ENCODE data around the gene HEBP1. TPM values are rescaled to one million over a fixed set of nuclear protein-coding genes. Genes with fewer than 3 reads are reported as not detected.

The HEBP1 gene
- total RNA-seq, 6 donors from 2014 or later = 25.1 to 70.9 (median 63.7) TPM

DNA sequence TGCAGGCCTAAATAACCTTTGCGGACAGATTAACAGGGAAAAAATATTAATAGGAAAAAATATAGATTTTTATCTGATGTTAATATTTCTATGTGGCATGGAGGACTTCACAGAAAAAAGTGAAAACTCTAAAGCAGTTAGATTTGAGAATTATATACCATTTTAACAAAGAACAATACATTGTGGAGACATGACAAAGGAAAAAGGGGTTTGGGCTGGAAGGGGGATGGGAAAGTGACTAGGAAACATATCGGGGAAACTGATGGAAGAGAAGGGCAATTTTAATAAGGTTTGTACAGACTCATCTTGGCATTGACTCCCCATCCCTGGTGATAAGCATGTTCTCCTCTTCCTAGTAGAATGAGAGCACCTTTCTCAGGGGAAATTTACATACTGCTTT lies 27.0 kb downstream of the HEBP1 start:
- WGBS, 2 donors = 87 to 99% methylated on average over 2 of the region's 2 CpGs
- peaks cover 0 to 7% (median 3%) of the 10 kb centered on the region in 4 donors for H3K9me3 ChIP-seq
- DNase-seq (no peak), ATAC-seq (ENCODE audit: low FRiP score in 2 of 2) (no peak)
- TF ChIP-seq POLR2A (IDR thresholded peaks at IDR 0.05) = no peak
- TF ChIP-seq, protein P1, sequence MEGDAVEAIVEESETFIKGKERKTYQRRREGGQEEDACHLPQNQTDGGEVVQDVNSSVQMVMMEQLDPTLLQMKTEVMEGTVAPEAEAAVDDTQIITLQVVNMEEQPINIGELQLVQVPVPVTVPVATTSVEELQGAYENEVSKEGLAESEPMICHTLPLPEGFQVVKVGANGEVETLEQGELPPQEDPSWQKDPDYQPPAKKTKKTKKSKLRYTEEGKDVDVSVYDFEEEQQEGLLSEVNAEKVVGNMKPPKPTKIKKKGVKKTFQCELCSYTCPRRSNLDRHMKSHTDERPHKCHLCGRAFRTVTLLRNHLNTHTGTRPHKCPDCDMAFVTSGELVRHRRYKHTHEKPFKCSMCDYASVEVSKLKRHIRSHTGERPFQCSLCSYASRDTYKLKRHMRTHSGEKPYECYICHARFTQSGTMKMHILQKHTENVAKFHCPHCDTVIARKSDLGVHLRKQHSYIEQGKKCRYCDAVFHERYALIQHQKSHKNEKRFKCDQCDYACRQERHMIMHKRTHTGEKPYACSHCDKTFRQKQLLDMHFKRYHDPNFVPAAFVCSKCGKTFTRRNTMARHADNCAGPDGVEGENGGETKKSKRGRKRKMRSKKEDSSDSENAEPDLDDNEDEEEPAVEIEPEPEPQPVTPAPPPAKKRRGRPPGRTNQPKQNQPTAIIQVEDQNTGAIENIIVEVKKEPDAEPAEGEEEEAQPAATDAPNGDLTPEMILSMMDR (IDR thresholded peaks at IDR 0.05) = no peak
- TF ChIP-seq EP300 (IDR thresholded peaks at IDR 0.05) = no peak
- TF ChIP-seq POLR2AphosphoS5 (IDR thresholded peaks at IDR 0.05) = no peak
- H3K27me3 ChIP-seq = no peaks in the 10 kb centered on the region
- no peaks in the 10 kb centered on the region for H3K4me1 ChIP-seq
- no peak overlapping the region for H3K27ac ChIP-seq
- no peak overlapping the region for H3K4me3 ChIP-seq
- peaks cover 5 to 73% (median 23%) of the 10 kb centered on the region in 4 donors for H3K36me3 ChIP-seq

DNA sequence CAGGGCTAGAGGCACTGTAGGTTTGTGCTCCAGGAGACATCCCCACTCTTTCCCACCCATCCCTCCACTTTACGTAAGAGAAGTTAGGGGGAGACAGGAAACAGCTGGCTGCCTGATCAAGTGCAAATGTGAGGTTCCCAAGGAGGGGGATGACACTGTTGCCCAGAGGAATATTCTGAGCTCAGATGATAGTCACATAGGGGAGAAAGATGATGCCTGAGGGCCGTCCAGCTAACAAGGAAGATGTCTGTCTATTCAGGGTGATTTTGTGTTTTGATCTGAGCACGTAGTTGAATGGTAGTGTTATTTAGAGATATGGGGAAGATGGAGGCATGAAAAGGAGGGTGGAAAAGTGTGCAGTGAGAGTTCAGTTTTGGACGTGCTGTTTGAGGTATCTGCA lies 34.2 kb downstream of the HEBP1 start:
- Histone ChIP-seq H3K27me3 (no peaks in the 10 kb centered on the region), H3K4me3 (no peak overlapping the region), H3K9me3 (no peaks in the 10 kb centered on the region), H3K27ac (no peak overlapping the region), H3K4me1 (no peaks in the 10 kb centered on the region), H3K36me3 (peaks cover 0 to 22% (median 0%) of the 10 kb centered on the region in 4 donors)
- DNase-seq (no peak), ATAC-seq (ENCODE audit: low FRiP score in 2 of 2) (no peak)
- TF ChIP-seq, protein P1 (IDR thresholded peaks at IDR 0.05) = no peak
- TF ChIP-seq POLR2A (IDR thresholded peaks at IDR 0.05) (no peak), EP300 (IDR thresholded peaks at IDR 0.05) (no peak), POLR2AphosphoS5 (IDR thresholded peaks at IDR 0.05) (no peak)
- WGBS, 2 donors = 73 to 78% methylated on average over 4 of the region's 4 CpGs

DNA sequence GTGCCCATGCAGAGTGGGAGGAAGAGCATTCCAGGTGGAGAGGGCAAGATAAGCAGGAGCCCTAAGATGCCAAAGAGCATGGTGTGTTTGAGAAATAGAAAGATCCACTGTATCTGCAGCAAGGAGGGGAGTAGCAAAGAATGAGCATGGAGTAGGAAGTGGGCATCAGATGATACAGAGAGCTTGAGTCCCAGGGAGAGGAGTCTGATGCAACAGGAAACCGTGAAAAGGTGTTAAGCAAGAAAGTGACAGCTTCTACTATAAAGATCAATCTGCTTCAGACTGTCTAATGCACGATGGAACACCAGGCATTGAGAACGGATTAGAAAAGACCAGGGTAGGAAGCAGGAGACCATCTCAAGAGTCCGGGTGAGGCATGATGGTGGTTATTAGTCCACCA lies 35.8 kb downstream of the HEBP1 start:
- Histone ChIP-seq H3K9me3 (no peaks in the 10 kb centered on the region), H3K27ac (no peak overlapping the region), H3K4me1 (no peaks in the 10 kb centered on the region), H3K36me3 (peaks cover 0 to 10% (median 0%) of the 10 kb centered on the region in 4 donors), H3K27me3 (no peaks in the 10 kb centered on the region), H3K4me3 (no peak overlapping the region)
- 71 to 84% methylated on average over 4 of the region's 4 CpGs for WGBS, 2 donors
- TF ChIP-seq EP300 (IDR thresholded peaks at IDR 0.05) (no peak), POLR2A (IDR thresholded peaks at IDR 0.05) (no peak), POLR2AphosphoS5 (IDR thresholded peaks at IDR 0.05) (no peak)
- TF ChIP-seq, protein P1 (IDR thresholded peaks at IDR 0.05) = no peak
- no peak for ATAC-seq (ENCODE audit: low FRiP score in 2 of 2)
- DNase-seq = no peak

DNA sequence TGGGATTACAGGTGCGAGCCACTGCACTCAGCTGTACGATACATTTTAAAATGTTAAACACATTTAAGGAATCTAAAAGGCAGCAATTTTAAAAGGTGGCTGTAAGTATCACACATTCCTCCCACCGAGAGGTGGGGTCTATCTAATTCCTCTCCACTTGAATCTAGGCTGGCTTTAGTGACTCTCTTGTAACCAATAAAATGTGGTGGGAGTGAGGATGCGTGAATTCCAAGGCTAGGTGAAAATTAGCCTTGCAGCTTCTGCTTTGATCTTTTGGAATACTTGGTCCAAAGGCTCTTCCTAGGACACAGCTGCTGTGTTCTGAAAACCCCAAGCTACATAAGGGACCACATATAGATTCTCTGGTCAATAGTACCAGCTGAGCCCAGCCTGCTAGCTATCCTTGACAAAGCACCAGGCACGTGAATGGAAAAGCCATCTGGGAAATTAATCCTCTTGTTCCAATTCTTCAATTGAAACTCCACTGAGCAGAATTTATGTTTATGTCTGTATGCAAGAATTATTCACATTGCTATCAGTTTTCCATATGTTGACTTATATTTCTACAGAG lies 39.3 kb downstream of the HEBP1 start:
- H3K4me1 ChIP-seq = no peaks in the 10 kb centered on the region
- H3K27ac ChIP-seq = no peak overlapping the region
- TF ChIP-seq EP300 (IDR thresholded peaks at IDR 0.05) = no peak
- no peak for TF ChIP-seq POLR2AphosphoS5 (IDR thresholded peaks at IDR 0.05)
- TF ChIP-seq POLR2A (IDR thresholded peaks at IDR 0.05) = no peak
- TF ChIP-seq, protein P1 (IDR thresholded peaks at IDR 0.05) = no peak
- DNase-seq (no peak), ATAC-seq (ENCODE audit: low FRiP score in 2 of 2) (no peak)
- 81 to 94% methylated on average over 5 of the region's 5 CpGs for WGBS, 2 donors
- H3K4me3 ChIP-seq = no peak overlapping the region
- no peaks in the 10 kb centered on the region for H3K27me3 ChIP-seq
- H3K36me3 ChIP-seq = no peaks in the 10 kb centered on the region
- no peaks in the 10 kb centered on the region for H3K9me3 ChIP-seq

DNA sequence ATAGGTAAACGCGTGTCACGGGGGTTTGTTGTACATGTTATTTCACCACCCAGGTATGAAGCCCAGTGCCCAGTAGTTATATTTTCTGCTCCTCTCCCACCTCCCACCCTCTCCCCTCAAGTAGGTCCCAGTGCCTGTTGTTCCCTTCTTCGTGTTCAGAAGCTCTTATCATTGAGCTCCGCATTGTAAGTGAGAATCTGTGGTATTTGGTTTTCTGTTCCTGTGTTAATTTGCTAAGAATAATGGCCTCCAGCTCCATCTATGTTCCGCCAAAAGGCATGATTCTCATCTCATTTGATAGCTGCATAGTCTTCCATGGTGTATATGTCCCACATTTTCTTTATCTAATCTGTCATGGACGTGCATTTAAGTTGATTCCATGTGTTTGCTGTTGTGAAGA lies 41.2 kb downstream of the HEBP1 start:
- no peak for DNase-seq
- no peaks in the 10 kb centered on the region for H3K36me3 ChIP-seq
- no peaks in the 10 kb centered on the region for H3K9me3 ChIP-seq
- H3K4me3 ChIP-seq = no peak overlapping the region
- no peaks in the 10 kb centered on the region for H3K27me3 ChIP-seq
- ATAC-seq (ENCODE audit: low FRiP score in 2 of 2) = no peak
- 74% methylated on average over 7 of the region's 7 CpGs for WGBS, 2 donors
- H3K27ac ChIP-seq = no peak overlapping the region
- H3K4me1 ChIP-seq = no peaks in the 10 kb centered on the region
- TF ChIP-seq EP300 (IDR thresholded peaks at IDR 0.05) = no peak
- TF ChIP-seq POLR2A (IDR thresholded peaks at IDR 0.05) = no peak
- TF ChIP-seq POLR2AphosphoS5 (IDR thresholded peaks at IDR 0.05) = no peak
- TF ChIP-seq, protein P1 (IDR thresholded peaks at IDR 0.05) = no peak

All from upper lobe of left lung (tissue), 6 donors.